Prostate gland (tissue), 2 donors: ENCODE data around the gene PMPCA. TPM values are rescaled to one million over a fixed set of nuclear protein-coding genes. Genes with fewer than 3 reads are reported as not detected.
"Not testable (repeated sequence)": the region's sequence is repeated elsewhere in the genome, so short reads cannot be mapped to it uniquely, and the experiment has no call there.

Experiments used
- DNase-seq: peaks from one replicate; pipeline ENCODE4 v3.0.0-alpha.2; 2019; ENCODE audit warnings: low spot score
- H3K27ac ChIP-seq, 2 donors: fragments of 200-600 bp; sonication (generic); 2 replicates each; pipeline ENCODE4 v1.5.1; 2017 to 2019
- H3K27me3 ChIP-seq: fragments of 200-600 bp; sonication (generic); replicated peaks from 2 replicates; pipeline ENCODE4 v1.5.1; 2019; ENCODE audit not compliant: insufficient read depth
- H3K36me3 ChIP-seq, 2 donors: fragments of 200-600 bp; sonication (generic); 1 replicate in 1 of 2; 2 replicates in 1 of 2; pipeline versions ENCODE4 v1.5.1 to v1.8.1; 2017 to 2019
- H3K4me1 ChIP-seq: fragments of 200-600 bp; sonication (generic); replicated peaks from 2 replicates; pipeline ENCODE4 v1.5.1; 2019
- H3K4me3 ChIP-seq, 2 donors: fragments of 200-600 bp; sonication (generic); 2 replicates each; pipeline ENCODE4 v1.5.1; 2017 to 2019
- H3K9me3 ChIP-seq: fragments of 200-600 bp; sonication (generic); 2 replicates; pipeline ENCODE4 v1.5.1; 2017
- CTCF ChIP-seq, 4 experiments: fragments of 200-600 bp in 2 of 4; fragments of 450-650 bp in 2 of 4; sonication (generic) in 2 of 4; IDR thresholded peaks; 1 replicate in 3 of 4; 2 replicates in 1 of 4; pipeline ENCODE4 v1.5.1; 2016 to 2019; ENCODE audit warnings: antibody characterized with exemption in 4 of 4, mild to moderate bottlenecking in 2 of 4, moderate library complexity in 2 of 4
- POLR2A ChIP-seq: fragments of 450-650 bp; IDR thresholded peaks from one replicate; pipeline ENCODE4 v1.6.1; 2016; ENCODE audit warnings: antibody characterized with exemption, mild to moderate bottlenecking
- POLR2AphosphoS5 ChIP-seq: sonication (generic); formaldehyde crosslinking; IDR thresholded peaks from one replicate; pipeline ENCODE4 v1.6.1; 2017; ENCODE audit warnings: antibody characterized with exemption
- WGBS: methylation state at CpG from one replicate; pipeline ENCODE4 v1.1.5; 2018; 5-methylcytosine and 5-hydroxymethylcytosine counted together
- intact Hi-C: fragments of 100-400 bp; cut with DNase I; formaldehyde crosslinking; loops from one replicate; pipeline ENCODE4 v1.14.2; 2022
- total RNA-seq, 2 donors: library from RNA; depleted of rRNA; stranded (reverse); fragments of >200 nt; gene quantifications; one replicate each; pipeline ENCODE4 v1.1.0, GENCODE V29; 2016

Gene PMPCA
- total RNA-seq, 2 donors from 2014 or later = 29.2 to 58.7 TPM

GRCh38 chr9:136423432-136424146 is 13.1 kb downstream of the PMPCA start:
- no peaks in the 10 kb centered on the region for H3K4me1 ChIP-seq
- H3K36me3 ChIP-seq = peaks cover 19 to 33% of the 10 kb centered on the region in 2 donors
- no peak overlapping the region for H3K27ac ChIP-seq
- no peak for DNase-seq
- no peaks in the 10 kb centered on the region for H3K9me3 ChIP-seq
- no peaks in the 10 kb centered on the region for H3K27me3 ChIP-seq
- no peak overlapping the region for H3K4me3 ChIP-seq
- TF ChIP-seq POLR2A (no peak), POLR2AphosphoS5 (no peak), CTCF (IDR thresholded peaks at IDR 0.05) (no peak)
- 93% methylated on average over 43 of the region's 43 CpGs for WGBS
- intact Hi-C loops = no loop called here

DNA sequence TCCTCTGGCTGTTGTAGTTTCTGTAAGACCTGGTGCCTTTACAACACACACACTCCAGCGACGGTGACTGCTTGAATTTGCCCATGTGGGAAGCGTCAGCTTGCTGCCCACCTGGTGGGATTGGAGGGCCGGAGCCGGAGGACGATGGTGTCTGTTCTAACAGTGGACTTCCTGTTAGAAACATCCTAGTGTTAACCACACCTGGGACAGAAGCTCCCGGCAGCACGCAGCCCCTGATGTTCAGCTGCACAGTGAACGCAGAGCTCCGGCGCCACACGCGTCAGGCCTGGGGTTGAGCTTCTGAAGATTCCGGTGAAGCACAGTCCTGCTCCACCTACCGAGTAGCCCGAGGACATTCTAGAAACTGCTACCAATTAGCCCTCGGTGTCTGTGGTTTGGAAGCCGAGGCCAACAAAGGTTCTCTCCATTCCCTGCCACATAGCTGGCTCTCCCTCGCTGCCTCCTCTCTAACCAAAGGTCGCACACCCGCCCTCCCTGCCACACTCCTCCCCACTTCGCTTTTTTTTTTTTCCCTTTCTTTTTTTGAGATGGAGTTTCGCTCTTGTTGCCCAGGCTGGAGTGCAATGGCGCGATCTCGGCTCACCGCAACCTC is 14.4 kb downstream of the PMPCA start:
- peaks cover 9 to 21% of the 10 kb centered on the region in 2 donors for H3K36me3 ChIP-seq
- H3K4me1 ChIP-seq = no peaks in the 10 kb centered on the region
- H3K9me3 ChIP-seq = no peaks in the 10 kb centered on the region
- WGBS = 82% methylated on average over 27 of the region's 27 CpGs
- no peak overlapping the region for H3K27ac ChIP-seq
- intact Hi-C loops = no loop called here
- no peak for DNase-seq
- TF ChIP-seq POLR2AphosphoS5 = no peak
- TF ChIP-seq POLR2A = no peak
- TF ChIP-seq CTCF (IDR thresholded peaks at IDR 0.05) = no peak
- no peak overlapping the region for H3K4me3 ChIP-seq
- H3K27me3 ChIP-seq = no peaks in the 10 kb centered on the region

- intact Hi-C loops, DNase-seq, H3K4me1 ChIP-seq, H3K4me3 ChIP-seq, H3K27me3 ChIP-seq, H3K27ac ChIP-seq, H3K9me3 ChIP-seq: not testable (repeated sequence)
- H3K36me3 ChIP-seq = peaks cover 9 to 21% of the 10 kb centered on the region in 2 donors
- 78% methylated on average over 7 of the region's 7 CpGs for WGBS
Measured at GRCh38 chr9:136425367-136425766, 14.9 kb downstream of the PMPCA start.

DNA sequence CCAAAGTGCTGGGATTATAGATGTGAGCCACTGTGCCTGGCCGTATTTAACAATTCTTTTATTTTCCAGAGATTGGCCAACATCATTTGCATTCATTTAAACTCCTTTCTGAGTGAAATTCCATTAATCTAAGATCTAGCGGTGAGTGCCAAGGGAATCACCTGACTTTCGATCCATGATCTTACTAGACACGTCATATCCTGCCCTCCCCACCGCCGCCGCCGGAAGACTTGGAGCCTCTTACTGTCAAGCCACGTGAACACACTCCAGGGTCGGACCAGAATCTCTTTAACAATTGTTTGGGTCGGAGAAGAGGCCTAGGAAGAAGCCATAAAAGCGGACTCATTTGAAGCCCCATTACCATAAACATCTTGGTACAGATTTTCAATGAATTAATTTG is 16.3 kb downstream of the PMPCA start:
- Histone ChIP-seq H3K27me3 (no peaks in the 10 kb centered on the region), H3K9me3 (no peaks in the 10 kb centered on the region), H3K36me3 (peaks cover 9 to 11% of the 10 kb centered on the region in 2 donors), H3K4me3 (no peak overlapping the region), H3K4me1 (no peaks in the 10 kb centered on the region), H3K27ac (no peak overlapping the region)
- 68% methylated on average over 12 of the region's 12 CpGs for WGBS
- intact Hi-C loops = no loop called here
- no peak for TF ChIP-seq POLR2AphosphoS5
- no peak for DNase-seq

- WGBS = 80% methylated on average over 21 of the region's 21 CpGs
- H3K27ac ChIP-seq = no peak overlapping the region
- H3K9me3 ChIP-seq = no peaks in the 10 kb centered on the region
- DNase-seq = no peak
- no peak overlapping the region for H3K4me3 ChIP-seq
- intact Hi-C loops = no loop called here
- H3K4me1 ChIP-seq = no peaks in the 10 kb centered on the region
- no peaks in the 10 kb centered on the region for H3K27me3 ChIP-seq
- TF ChIP-seq CTCF (IDR thresholded peaks at IDR 0.05) (no peak), POLR2AphosphoS5 (no peak), POLR2A (no peak)
- H3K36me3 ChIP-seq = no peaks in the 10 kb centered on the region
Measured at GRCh38 chr9:136429075-136429628, 18.7 kb downstream of the PMPCA start.
